Sciatic nerve (tissue), 2 donors: ENCODE results near the gene AATF. TPM values are rescaled to one million over a fixed set of nuclear protein-coding genes. Genes with fewer than 3 reads are reported as not detected.
A peak's percentile ranks its signal among the peaks of the same experiment; 100 is the strongest.

Experiments
- ATAC-seq: fragments of 200-7000 bp; cut with Tn5 transposase; one replicate; pipeline ENCODE4 v1.9.1; 2020; ENCODE audit warnings: mild to moderate bottlenecking, moderate library complexity
- DNase-seq: peaks from one replicate; pipeline ENCODE4 v3.0.0-alpha.2; 2020; ENCODE audit warnings: low spot score
- intact Hi-C: fragments of 100-400 bp; cut with DNase I; formaldehyde crosslinking; loops from one replicate; pipeline ENCODE4 v1.14.2; 2022
- total RNA-seq: library from RNA; stranded (reverse); fragmentation: NEBNext Ultra II Directional; extraction: Animal tissue kit (Norgen Biotek cat#: 25700); gene quantifications from one replicate; pipeline ENCODE4 v1.2.1, GENCODE V29; 2021
- donor health status: DM: no; HTN: no; CAD: no.
- donor health status: DM: no; HTN: no; CAD: no.

AATF gene
- total RNA-seq, 1 donor from 2014 or later, result 41.5 TPM

DNA sequence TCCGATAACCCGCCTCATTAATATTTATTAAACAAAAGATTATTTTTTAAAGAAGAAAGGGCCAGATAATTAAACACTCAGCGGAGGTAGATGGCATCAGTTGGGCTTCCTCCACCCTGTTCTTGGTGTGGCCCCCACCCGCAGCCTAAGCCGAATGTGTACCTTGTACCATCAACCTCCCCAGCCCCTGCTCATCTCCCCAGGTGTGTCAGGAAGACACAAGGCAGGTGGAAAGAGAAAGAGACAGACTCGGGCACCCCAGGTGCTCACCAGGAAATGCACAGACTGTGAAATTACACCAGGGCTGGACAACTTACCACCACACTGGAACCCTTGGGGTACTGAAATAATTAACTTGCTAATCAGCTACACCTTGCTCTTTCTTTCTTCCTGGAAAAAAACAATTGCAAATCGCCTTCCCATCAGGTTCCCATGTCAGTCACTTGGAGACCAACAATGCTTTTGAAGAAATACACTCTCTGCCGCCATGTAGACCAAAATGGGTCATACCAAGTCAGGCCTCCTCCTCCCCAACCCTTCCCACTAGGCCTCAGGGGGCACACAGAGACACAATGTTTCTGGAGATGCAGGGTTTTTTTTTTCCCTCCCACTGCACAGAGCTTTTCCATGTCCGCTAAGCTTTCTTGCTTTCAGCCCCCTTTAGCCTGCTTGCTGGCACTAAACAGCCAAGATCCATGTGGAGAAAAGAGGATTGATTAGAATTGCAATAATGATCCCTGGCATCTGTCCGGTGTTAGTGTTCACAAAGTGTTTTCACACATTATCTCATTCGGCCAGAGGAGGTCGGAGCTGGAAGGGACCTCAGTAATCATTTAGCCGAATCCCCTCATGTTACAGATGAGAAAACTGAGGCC lies 20.0 kb upstream of the AATF start:
- no peak for DNase-seq
- no peak for ATAC-seq
- intact Hi-C loops, result no loop called here

GRCh38 chr17:36929851-36930582 lies 18.7 kb upstream of the AATF start:
- DNase-seq (no peak), ATAC-seq (no peak)
- intact Hi-C loops, result no loop called here

DNA sequence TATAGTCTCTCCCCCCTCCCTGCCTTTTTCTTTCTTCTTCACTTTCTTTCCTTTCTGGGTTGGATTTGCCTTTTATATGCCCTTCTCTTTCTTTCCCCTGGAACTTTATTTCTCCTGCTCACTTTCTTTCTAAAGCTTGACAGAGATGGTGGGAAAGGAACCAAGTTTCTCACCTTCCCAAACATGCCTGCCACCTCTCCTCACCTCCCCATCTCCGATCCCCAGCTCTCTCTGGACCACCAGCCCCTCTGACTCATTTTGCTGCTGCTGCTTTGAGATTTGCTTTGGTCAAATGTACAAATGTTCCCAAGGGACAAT lies 18.2 kb upstream of the AATF start:
- intact Hi-C loops, result no loop called here
- no peak for ATAC-seq
- DNase-seq, result no peak

DNA sequence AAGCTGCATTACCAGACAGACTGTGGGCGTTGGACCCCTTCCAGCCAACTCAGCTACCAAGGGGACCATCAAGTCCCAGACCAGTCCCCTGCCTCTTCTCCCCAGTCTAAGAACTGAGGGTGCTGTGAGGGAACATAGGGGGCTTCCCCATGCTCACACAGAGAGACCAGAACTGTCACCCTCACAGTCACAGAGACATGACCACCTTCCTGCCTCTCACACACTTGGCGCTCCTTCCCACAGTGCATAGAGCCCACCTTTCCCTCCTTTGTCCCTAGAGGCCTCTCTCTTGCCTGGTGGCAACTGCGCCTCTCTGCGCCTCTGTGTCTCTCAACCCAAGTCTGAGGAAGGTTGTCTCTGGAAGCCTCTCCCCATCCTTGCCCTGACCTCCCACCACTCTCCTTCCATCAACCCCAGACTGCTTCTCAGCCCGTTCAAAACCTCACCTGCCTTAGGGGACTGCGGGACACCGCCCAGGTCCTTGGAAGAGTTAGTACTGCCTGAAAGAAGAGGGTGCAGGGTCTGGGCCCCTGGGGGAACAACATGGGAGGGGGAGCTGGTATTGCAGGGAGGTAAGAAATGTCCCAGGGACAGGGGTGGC lies 17.6 kb upstream of the AATF start:
- no peak for DNase-seq
- intact Hi-C loops, result no loop called here
- ATAC-seq, result no peak

- intact Hi-C loops, result no loop called here
- ATAC-seq, result no peak
- no peak for DNase-seq
These were observed 16.9 kb upstream of the AATF start for GRCh38 chr17:36931697-36932382.

- DNase-seq (no peak), ATAC-seq (no peak)
- intact Hi-C loops, result no loop called here
These were observed 16.4 kb upstream of the AATF start for GRCh38 chr17:36932383-36932693.

- intact Hi-C loops, result no loop called here
- ATAC-seq (no peak), DNase-seq (no peak)
These were observed 15.9 kb upstream of the AATF start for GRCh38 chr17:36932694-36933511.

GRCh38 chr17:36933512-36934143 lies 15.1 kb upstream of the AATF start:
- intact Hi-C loops, result no loop called here
- no peak for ATAC-seq
- DNase-seq, result peak; percentile 31

- intact Hi-C loops, result no loop called here
- ATAC-seq (no peak), DNase-seq (peak; percentile 57)
These were observed 14.5 kb upstream of the AATF start for GRCh38 chr17:36934144-36934691.

- ATAC-seq, result no peak
- intact Hi-C loops, result no loop called here
- DNase-seq, result peak; percentile 57
These were observed 13.8 kb upstream of the AATF start for GRCh38 chr17:36934692-36935630.

DNA sequence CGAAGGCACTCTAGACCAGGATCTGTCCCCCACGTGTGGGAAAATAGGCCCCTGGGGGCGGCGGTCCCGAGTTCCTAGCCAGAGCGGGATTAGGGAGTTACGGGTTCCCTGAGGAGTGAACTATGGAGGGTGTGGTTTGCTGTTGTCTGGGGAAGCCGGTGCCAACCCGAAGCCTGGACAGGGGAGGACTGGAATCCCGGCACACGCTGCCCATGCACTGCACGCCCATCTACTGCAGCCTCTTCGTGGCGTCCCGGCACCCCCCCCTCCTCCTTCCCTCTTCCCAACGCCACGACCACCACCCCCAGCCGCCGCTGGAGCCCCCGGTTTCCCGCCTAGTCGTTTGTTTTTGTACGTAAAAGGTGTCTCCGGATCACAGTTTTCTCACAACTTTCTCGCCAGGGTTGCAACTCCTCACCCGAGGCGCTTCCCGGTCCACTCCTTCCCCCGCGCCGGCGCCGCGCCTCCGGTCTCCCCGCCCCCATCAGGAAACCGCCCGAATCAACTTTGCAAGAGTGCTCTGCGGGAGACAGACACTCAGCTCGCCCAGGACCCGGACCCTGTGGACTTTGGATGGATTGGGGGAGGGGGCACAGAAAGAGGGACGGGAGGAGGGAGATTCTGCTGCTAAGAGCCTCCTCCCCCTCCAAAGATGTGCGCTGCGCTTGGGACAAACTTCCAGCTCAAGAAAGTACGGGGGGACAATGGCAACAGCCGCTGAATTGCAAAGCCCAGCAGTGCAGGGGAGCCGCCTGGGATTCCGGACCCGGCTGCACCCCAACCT lies 12.9 kb upstream of the AATF start:
- DNase-seq (no peak), ATAC-seq (no peak)
- intact Hi-C loops, result no loop called here

DNA sequence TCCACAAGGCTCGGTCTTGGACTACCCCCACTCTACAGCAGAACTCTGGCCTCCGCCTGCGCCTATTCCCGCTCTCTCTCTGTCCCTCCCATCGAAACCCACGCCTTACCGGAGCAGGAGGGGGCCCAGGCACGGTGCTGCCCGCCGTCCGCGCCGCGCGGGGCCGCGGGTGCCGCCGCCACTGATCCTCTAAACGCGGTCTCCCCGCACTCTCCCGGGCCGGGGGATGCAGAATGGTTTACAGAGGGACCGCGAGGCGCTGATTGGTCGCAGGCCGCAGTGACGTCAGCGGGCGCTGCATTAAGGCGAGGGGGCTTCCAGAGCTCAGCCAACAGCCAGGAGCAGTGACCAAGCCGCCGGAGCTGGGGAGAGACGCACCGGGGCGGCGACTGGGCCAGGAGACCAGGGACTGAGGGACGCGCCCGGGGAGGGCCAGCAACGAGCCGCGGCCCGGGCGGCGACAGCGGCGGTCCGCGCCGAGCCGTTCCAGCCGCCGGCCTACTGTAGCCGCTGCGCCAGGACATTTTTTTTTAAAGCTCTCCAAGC lies 12.2 kb upstream of the AATF start:
- ATAC-seq (no peak), DNase-seq (no peak)
- intact Hi-C loops, result no loop called here

DNA sequence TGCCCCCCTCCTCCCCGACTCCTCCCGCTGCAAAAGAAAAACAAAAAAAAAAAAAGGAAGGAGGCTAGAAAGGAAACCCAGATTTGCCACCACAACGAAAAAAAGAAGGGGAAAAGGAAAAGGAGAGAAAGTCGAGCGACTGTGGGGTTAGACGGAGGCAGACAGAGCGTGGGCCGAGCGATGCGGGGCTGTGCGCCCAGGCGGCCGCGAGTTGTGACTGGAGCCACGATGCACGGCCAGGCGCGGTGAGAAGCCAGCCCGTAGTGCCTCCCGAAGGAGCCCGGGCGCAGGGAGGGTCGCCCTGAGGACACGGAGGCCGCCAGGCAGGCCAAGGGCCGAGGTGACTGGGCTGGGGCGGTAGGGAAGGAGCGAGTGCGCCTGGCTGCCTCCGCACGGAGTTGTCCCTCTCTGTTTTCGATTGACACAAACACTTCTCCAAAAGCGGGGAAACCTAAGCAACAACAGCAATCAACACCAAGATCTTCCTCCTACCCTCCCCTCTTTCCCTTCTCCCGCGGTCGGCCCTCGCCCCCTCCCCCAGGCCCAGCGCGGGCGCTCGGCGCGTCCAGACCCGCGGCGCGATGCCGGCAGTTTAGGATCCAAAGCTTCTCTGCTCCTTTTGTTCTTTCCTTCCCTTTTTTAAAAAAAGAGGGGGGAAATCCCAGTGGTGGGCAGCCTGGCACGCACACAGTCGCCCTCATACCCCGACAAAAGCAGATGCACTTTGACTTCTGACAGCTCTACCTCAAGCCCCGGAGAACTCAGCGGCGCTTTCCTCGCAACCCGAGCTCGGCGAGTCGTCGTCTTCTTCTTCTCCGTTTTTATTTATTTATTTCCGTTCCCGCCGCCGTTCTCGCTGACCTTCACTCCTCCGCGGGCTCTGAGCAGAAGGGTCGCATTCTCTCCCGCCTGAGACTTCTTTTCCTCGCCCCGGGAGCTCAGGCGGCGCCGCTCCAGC lies 11.5 kb upstream of the AATF start, which contains the start of gene LHX1:
TSS of gene LHX1 (plus strand) at position 475 of the 958 bp plus-strand sequence. CDS start 723 bp downstream, outside the sequence.
- ATAC-seq, result no peak
- intact Hi-C loops, result no loop called here
- no peak for DNase-seq

DNA sequence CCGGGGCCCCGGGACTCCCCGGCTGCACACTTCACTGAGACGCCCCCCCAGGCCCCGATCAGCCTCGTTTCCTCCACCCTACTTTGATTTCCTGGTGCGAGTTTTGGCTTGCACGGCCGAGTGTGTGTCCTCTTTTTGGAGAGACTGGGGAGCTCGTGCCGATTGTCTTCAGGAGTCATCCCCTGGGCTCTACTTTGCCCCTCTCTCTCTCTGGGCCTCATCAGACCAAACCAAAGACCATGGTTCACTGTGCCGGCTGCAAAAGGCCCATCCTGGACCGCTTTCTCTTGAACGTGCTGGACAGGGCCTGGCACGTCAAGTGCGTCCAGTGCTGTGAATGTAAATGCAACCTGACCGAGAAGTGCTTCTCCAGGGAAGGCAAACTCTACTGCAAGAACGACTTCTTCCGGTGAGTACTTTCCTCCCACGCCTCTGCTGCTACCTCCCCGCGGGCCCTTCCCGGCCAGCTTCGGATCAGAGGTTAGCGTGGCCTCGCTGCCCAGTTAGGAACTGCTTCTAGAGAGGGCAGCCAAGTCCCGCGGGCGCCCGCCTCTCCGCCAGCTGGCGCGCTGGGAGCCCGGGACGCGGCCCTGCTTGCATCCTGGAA lies 10.7 kb upstream of the AATF start:
- intact Hi-C loops, result no loop called here
- no peak for ATAC-seq
- no peak for DNase-seq
